GM06990 (cell line): ENCODE data around the gene DCDC2C.

Source experiments
- DNase-seq: peaks from one replicate; pipeline ENCODE4 v3.0.0-alpha.2; 2011; ENCODE audit not compliant: insufficient read length; ENCODE audit errors: extremely low read depth
- H3K27me3 ChIP-seq: replicated peaks from 2 replicates; pipeline ENCODE4 v1.6.0; 2011; ENCODE audit warnings: low read length; ENCODE audit not compliant: control insufficient read depth, insufficient read depth
- H3K36me3 ChIP-seq: 2 replicates; pipeline ENCODE4 v1.5.1; 2011; ENCODE audit warnings: low read length; ENCODE audit not compliant: control insufficient read depth, insufficient read depth
- H3K4me3 ChIP-seq: replicated peaks from 2 replicates; pipeline ENCODE4 v1.5.1; 2011; ENCODE audit warnings: low read depth, mild to moderate bottlenecking, control low read depth, low read length
- TF ChIP-seq, protein P1 (sequence below): IDR thresholded peaks from 2 replicates; pipeline ENCODE4 v1.5.1; 2011; ENCODE audit warnings: low read length, control low read depth, mild to moderate bottlenecking, inconsistent platforms; ENCODE audit not compliant: insufficient read depth, poor library complexity, severe bottlenecking

Gene DCDC2C

DNA sequence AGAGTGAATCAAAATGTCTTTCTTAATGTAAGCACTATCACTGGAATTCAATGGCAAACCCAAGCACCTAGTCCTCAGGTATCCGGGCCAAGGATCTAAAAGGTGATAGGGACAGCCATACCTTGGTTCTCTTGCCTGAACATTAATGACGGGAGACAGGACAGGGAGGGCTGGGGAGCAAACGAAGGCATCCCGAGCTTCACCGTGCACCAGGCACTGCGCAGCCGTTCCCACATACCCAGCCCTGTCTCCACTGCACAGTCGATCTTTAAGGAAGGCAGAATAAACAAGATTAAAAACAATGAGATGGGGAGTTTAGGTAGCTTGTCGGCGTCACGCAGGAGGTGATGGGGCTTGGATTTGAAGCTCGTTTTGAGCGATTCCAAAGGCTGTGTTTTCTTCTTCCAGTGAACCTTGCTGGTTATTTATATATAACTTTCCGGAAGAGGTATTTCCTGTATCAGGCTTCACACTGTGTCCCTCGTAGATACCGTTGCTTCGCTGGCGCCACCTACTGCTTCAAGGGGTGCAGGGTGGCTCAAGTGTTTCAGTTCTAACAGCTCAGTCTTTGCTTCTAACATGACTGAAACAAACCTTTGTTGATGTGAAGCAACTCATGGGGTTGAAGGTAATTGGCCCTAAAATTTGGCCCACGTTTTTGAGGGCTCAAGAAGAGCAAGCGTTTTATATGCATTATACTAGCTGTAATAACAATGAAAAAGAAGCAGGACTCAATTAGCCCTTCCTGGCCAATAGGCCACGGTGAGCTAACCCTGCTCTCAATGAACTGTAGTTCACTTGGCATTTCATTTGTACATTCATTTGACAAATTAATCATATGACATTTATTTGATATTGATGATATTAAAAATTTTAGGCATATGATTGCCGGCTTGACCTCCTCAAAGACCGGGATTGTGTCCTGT, 77.4 kb downstream of the DCDC2C start:
- H3K27me3 ChIP-seq: no peaks in the 10 kb centered on the region; the same call in 1 of the 2 replicates
- H3K36me3 ChIP-seq: no peaks in the 10 kb centered on the region
- DNase-seq: peak; percentile 16
- no peak overlapping the region for H3K4me3 ChIP-seq
- TF ChIP-seq, protein P1, sequence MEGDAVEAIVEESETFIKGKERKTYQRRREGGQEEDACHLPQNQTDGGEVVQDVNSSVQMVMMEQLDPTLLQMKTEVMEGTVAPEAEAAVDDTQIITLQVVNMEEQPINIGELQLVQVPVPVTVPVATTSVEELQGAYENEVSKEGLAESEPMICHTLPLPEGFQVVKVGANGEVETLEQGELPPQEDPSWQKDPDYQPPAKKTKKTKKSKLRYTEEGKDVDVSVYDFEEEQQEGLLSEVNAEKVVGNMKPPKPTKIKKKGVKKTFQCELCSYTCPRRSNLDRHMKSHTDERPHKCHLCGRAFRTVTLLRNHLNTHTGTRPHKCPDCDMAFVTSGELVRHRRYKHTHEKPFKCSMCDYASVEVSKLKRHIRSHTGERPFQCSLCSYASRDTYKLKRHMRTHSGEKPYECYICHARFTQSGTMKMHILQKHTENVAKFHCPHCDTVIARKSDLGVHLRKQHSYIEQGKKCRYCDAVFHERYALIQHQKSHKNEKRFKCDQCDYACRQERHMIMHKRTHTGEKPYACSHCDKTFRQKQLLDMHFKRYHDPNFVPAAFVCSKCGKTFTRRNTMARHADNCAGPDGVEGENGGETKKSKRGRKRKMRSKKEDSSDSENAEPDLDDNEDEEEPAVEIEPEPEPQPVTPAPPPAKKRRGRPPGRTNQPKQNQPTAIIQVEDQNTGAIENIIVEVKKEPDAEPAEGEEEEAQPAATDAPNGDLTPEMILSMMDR: peak; percentile 88

- no peaks in the 10 kb centered on the region for H3K27me3 ChIP-seq
- H3K36me3 ChIP-seq: no peaks in the 10 kb centered on the region
- TF ChIP-seq, protein P1: no peak
- H3K4me3 ChIP-seq: no peak overlapping the region
- DNase-seq: no peak
Measured at GRCh38 chr2:3784731-3785130, 81.4 kb downstream of the DCDC2C start.

GRCh38 chr2:3785220-3785889, 82.0 kb downstream of the DCDC2C start:
- no peak for DNase-seq
- TF ChIP-seq, protein P1: no peak
- Histone ChIP-seq H3K27me3 (no peaks in the 10 kb centered on the region), H3K4me3 (no peak overlapping the region), H3K36me3 (no peaks in the 10 kb centered on the region)

DNA sequence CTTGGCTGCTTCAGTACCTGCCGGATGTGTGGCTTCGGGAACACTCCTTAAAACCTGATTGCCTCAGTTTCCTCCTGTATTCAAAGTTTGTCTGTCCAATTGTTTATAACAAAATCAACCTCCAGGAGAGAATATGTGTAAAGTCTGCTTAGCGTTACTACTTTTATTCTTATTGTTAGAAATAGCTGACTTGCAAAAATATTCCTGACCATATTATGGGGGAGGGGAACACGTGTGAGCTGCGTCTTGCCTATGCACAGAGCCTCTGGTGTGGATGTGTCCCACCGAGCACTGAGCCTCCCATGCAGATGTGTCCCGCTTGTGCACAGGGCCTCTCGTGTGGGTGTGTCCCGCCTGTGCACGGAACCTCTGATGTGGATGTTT, 82.5 kb downstream of the DCDC2C start:
- DNase-seq: no peak
- TF ChIP-seq, protein P1: no peak
- Histone ChIP-seq H3K27me3 (no peaks in the 10 kb centered on the region), H3K4me3 (no peak overlapping the region), H3K36me3 (no peaks in the 10 kb centered on the region)

DNA sequence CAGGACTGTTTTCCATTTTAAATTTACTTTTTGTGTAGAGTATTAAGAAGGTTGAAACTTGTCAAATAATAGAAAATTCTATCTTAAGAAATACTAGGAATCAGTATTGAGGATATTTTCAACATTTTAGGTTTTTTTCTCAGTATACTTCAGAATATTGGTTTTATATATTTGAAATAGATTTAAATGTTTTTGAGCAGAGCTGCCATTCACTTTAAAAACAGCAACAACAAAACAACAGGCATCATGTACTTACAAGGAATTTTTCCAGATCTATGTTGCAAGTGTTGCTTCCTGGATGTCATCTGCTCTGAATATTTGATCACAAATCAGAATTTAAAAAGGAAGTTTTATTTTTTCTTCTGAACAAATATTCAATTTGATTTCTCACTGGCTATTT, 84.4 kb downstream of the DCDC2C start:
- H3K36me3 ChIP-seq: no peaks in the 10 kb centered on the region
- no peaks in the 10 kb centered on the region for H3K27me3 ChIP-seq
- no peak for DNase-seq
- TF ChIP-seq, protein P1: no peak
- H3K4me3 ChIP-seq: no peak overlapping the region
